PFSK-1 (cell line): ENCODE results near the gene ITGA11.

Experiments
- POLR2AphosphoS5 ChIP-seq: IDR thresholded peaks from 2 replicates; pipeline ENCODE4 v1.6.1; 2012; ENCODE audit warnings: low read depth, mild to moderate bottlenecking, control low read depth, low read length, moderate library complexity
- SIN3A ChIP-seq: IDR thresholded peaks from 2 replicates; pipeline ENCODE4 v1.6.1; 2012; ENCODE audit warnings: mild to moderate bottlenecking, low read length, moderate library complexity, borderline replicate concordance; ENCODE audit not compliant: insufficient read depth

DNA sequence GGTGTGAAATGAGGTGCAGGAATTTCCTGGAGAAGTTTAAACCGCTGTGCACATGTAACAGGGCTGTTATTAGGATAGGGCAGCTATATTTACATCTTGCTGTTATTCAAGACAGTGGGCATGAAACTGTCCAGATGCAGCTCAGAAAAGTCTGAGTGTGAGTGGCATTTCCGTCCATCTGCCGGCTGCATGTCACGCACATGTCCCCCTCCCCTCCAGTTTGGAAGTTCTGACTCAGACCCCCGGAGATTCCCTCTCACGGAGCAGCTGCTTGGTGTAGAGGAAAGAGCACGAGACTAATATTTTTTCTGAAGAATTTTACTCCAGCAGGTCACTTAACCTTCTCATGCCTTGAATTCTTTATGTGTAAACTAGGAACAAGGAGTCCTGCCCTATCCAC is 84.6 kb downstream of the ITGA11 start:
- no peak for TF ChIP-seq POLR2AphosphoS5
- no peak for TF ChIP-seq SIN3A
